ENCODE measurements around the gene CD81. TPM values are rescaled to one million over a fixed set of nuclear protein-coding genes. Genes with fewer than 3 reads are reported as not detected.

Gene CD81
- total and polyA plus RNA-seq, 2 donors (not counting 1 experiment from before 2014, with no cell fraction given), result 438 to 611 TPM

- Histone ChIP-seq H4K20me1 (ENCODE audit: control insufficient read depth, extremely low read depth, insufficient read depth, low read length) (no peaks in the 10 kb centered on the region), H2AFZ (ENCODE audit: low read length) (no peak overlapping the region), H3K4me1 (ENCODE audit: control insufficient read depth, extremely low read depth, insufficient read depth, low read length) (no peaks in the 10 kb centered on the region), H3K4me3 (replicated peaks in 1 of 4; ENCODE audit: control extremely low read depth in 1 of 4, insufficient read depth in 1 of 4, low read depth in 3 of 4, low read length in 4 of 4) (no peak overlapping the region), H3K79me2 (ENCODE audit: control insufficient read depth, insufficient read depth, low read length) (no peaks in the 10 kb centered on the region), H3K9ac (ENCODE audit: insufficient read depth, low read length) (no peak overlapping the region), H3K27me3 (ENCODE audit: control insufficient read depth, insufficient read depth, low read length) (no peaks in the 10 kb centered on the region), H3K9me3 (ENCODE audit: control insufficient read depth, insufficient read depth, low read depth, low read length) (no peaks in the 10 kb centered on the region), H3K27ac (ENCODE audit: insufficient read depth, low read length) (no peak overlapping the region), H3K4me2 (ENCODE audit: extremely low read depth, insufficient read depth, low read length) (no peak overlapping the region), H3K36me3 (ENCODE audit: control insufficient read depth, insufficient read depth, low read length) (no peaks in the 10 kb centered on the region)
- no peak for TF ChIP-seq CTCF (conservative IDR thresholded peaks at IDR 0.05 in 1 of 2, IDR thresholded peaks at IDR 0.05 in 1 of 2; ENCODE audit: low read depth in 1 of 2, low read length in 2 of 2)
- no peak for TF ChIP-seq EZH2 (IDR thresholded peaks at IDR 0.05; ENCODE audit: low read length, missing control alignments)
- no peak for DNase-seq (ENCODE audit: low read depth in 2 of 2)
These were observed 56.2 kb downstream of the CD81 start for GRCh38 chr11:2433106-2433925.

GRCh38 chr11:2434008-2434407 is 56.9 kb downstream of the CD81 start:
- no peak overlapping the region for H3K27ac ChIP-seq (ENCODE audit: insufficient read depth, low read length)
- no peaks in the 10 kb centered on the region for H3K4me1 ChIP-seq (ENCODE audit: control insufficient read depth, extremely low read depth, insufficient read depth, low read length)
- no peak for TF ChIP-seq CTCF (conservative IDR thresholded peaks at IDR 0.05 in 1 of 2, IDR thresholded peaks at IDR 0.05 in 1 of 2; ENCODE audit: low read depth in 1 of 2, low read length in 2 of 2)
- TF ChIP-seq EZH2 (IDR thresholded peaks at IDR 0.05; ENCODE audit: low read length, missing control alignments), result no peak
- no peaks in the 10 kb centered on the region for H3K79me2 ChIP-seq (ENCODE audit: control insufficient read depth, insufficient read depth, low read length)
- no peak overlapping the region for H3K9ac ChIP-seq (ENCODE audit: insufficient read depth, low read length)
- no peaks in the 10 kb centered on the region for H4K20me1 ChIP-seq (ENCODE audit: control insufficient read depth, extremely low read depth, insufficient read depth, low read length)
- H2AFZ ChIP-seq (ENCODE audit: low read length), result no peak overlapping the region
- H3K4me3 ChIP-seq (replicated peaks in 1 of 4; ENCODE audit: control extremely low read depth in 1 of 4, insufficient read depth in 1 of 4, low read depth in 3 of 4, low read length in 4 of 4), result no peak overlapping the region
- H3K27me3 ChIP-seq (ENCODE audit: control insufficient read depth, insufficient read depth, low read length), result no peaks in the 10 kb centered on the region
- H3K4me2 ChIP-seq (ENCODE audit: extremely low read depth, insufficient read depth, low read length), result no peak overlapping the region
- H3K9me3 ChIP-seq (ENCODE audit: control insufficient read depth, insufficient read depth, low read depth, low read length), result no peaks in the 10 kb centered on the region
- H3K36me3 ChIP-seq (ENCODE audit: control insufficient read depth, insufficient read depth, low read length), result no peaks in the 10 kb centered on the region
- DNase-seq (ENCODE audit: low read depth in 2 of 2), result no peak

GRCh38 chr11:2434506-2435255 is 57.6 kb downstream of the CD81 start:
- no peak for DNase-seq (ENCODE audit: low read depth in 2 of 2)
- no peak for TF ChIP-seq EZH2 (IDR thresholded peaks at IDR 0.05; ENCODE audit: low read length, missing control alignments)
- no peak for TF ChIP-seq CTCF (conservative IDR thresholded peaks at IDR 0.05 in 1 of 2, IDR thresholded peaks at IDR 0.05 in 1 of 2; ENCODE audit: low read depth in 1 of 2, low read length in 2 of 2)
- no peaks in the 10 kb centered on the region for H3K4me1 ChIP-seq (ENCODE audit: control insufficient read depth, extremely low read depth, insufficient read depth, low read length)

More at GRCh38 chr11:2434506-2435255, 57.6 kb downstream of the CD81 start:
- Histone ChIP-seq H3K36me3 (ENCODE audit: control insufficient read depth, insufficient read depth, low read length) (no peaks in the 10 kb centered on the region), H3K9me3 (ENCODE audit: control insufficient read depth, insufficient read depth, low read depth, low read length) (no peaks in the 10 kb centered on the region), H3K4me3 (replicated peaks in 1 of 4; ENCODE audit: control extremely low read depth in 1 of 4, insufficient read depth in 1 of 4, low read depth in 3 of 4, low read length in 4 of 4) (no peak overlapping the region), H4K20me1 (ENCODE audit: control insufficient read depth, extremely low read depth, insufficient read depth, low read length) (no peaks in the 10 kb centered on the region), H3K4me2 (ENCODE audit: extremely low read depth, insufficient read depth, low read length) (no peak overlapping the region), H3K27me3 (ENCODE audit: control insufficient read depth, insufficient read depth, low read length) (no peaks in the 10 kb centered on the region), H3K27ac (ENCODE audit: insufficient read depth, low read length) (no peak overlapping the region), H3K9ac (ENCODE audit: insufficient read depth, low read length) (no peak overlapping the region), H2AFZ (ENCODE audit: low read length) (no peak overlapping the region), H3K79me2 (ENCODE audit: control insufficient read depth, insufficient read depth, low read length) (no peaks in the 10 kb centered on the region)
